ENCODE results near the gene SNX24. TPM values are rescaled to one million over a fixed set of nuclear protein-coding genes. Genes with fewer than 3 reads are reported as not detected.

The SNX24 gene
- total RNA-seq, 1 experiment from 2014 or later, result 10.3 TPM

GRCh38 chr5:122937914-122938313 is 92.5 kb downstream of the SNX24 start:
- no TSS peak for BruUV-seq (replicated peaks)

GRCh38 chr5:122940890-122941289 is 95.5 kb downstream of the SNX24 start:
- Histone ChIP-seq H3K27me3 (ENCODE audit: low read length) (no peaks in the 10 kb centered on the region), H3K36me3 (ENCODE audit: low read depth, low read length) (no peaks in the 10 kb centered on the region), H3K4me3 (ENCODE audit: low read length) (no peak overlapping the region), H2AFZ (ENCODE audit: low read length) (no peak overlapping the region), H3K4me2 (ENCODE audit: low read length) (no peak overlapping the region), H3F3A (ENCODE audit: low read length, unreplicated experiment) (no peaks in the 10 kb centered on the region), H3K9me3 (ENCODE audit: low read length) (no peaks in the 10 kb centered on the region), H3K9ac (ENCODE audit: low read length) (no peak overlapping the region), H3K27ac (ENCODE audit: low read length) (no peak overlapping the region), H4K20me1 (ENCODE audit: low read length) (no peaks in the 10 kb centered on the region), H3K79me2 (ENCODE audit: low read length) (no peaks in the 10 kb centered on the region), H3K4me1 (ENCODE audit: insufficient read depth, low read length) (no peaks in the 10 kb centered on the region), H3K9me2 (replicated peaks; ENCODE audit: low read length) (no peaks in the 10 kb centered on the region)
- ChIA-PET CTCF (no interaction called here), POLR2A (ENCODE audit: unreplicated experiment) (no interaction called here)
- TF ChIP-seq EZH2phosphoT487 (IDR thresholded peaks at IDR 0.05; ENCODE audit: borderline replicate concordance, low read length) (no peak), CTCF (conservative IDR thresholded peaks at IDR 0.05; ENCODE audit: low read depth, low read length) (no peak)
- intact Hi-C loops (cut with micrococcal nuclease), result no loop called here
- BruUV-seq (replicated peaks), result no TSS peak
- no peak for ATAC-seq
- no peak for DNase-seq

More at GRCh38 chr5:122937914-122938313, 92.5 kb downstream of the SNX24 start:
- ChIA-PET POLR2A (ENCODE audit: unreplicated experiment) (no interaction called here), CTCF (no interaction called here)
- Histone ChIP-seq H3K36me3 (ENCODE audit: low read depth, low read length) (no peaks in the 10 kb centered on the region), H2AFZ (ENCODE audit: low read length) (no peak overlapping the region), H3K4me3 (ENCODE audit: low read length) (no peak overlapping the region), H3F3A (ENCODE audit: low read length, unreplicated experiment) (no peaks in the 10 kb centered on the region), H3K9ac (ENCODE audit: low read length) (no peak overlapping the region), H3K4me1 (ENCODE audit: insufficient read depth, low read length) (no peaks in the 10 kb centered on the region), H3K4me2 (ENCODE audit: low read length) (no peak overlapping the region), H3K9me3 (ENCODE audit: low read length) (no peaks in the 10 kb centered on the region), H3K9me2 (replicated peaks; ENCODE audit: low read length) (no peaks in the 10 kb centered on the region), H4K20me1 (ENCODE audit: low read length) (no peaks in the 10 kb centered on the region), H3K27ac (ENCODE audit: low read length) (no peak overlapping the region), H3K27me3 (ENCODE audit: low read length) (no peaks in the 10 kb centered on the region), H3K79me2 (ENCODE audit: low read length) (no peaks in the 10 kb centered on the region)
- no peak for DNase-seq
- intact Hi-C loops (cut with micrococcal nuclease), result no loop called here
- no peak for ATAC-seq
- TF ChIP-seq EZH2phosphoT487 (IDR thresholded peaks at IDR 0.05; ENCODE audit: borderline replicate concordance, low read length) (no peak), CTCF (conservative IDR thresholded peaks at IDR 0.05; ENCODE audit: low read depth, low read length) (no peak), EZH2 (IDR thresholded peaks at IDR 0.05; ENCODE audit: low read length, unreplicated experiment) (no peak)

- Histone ChIP-seq H3K9me3 (ENCODE audit: low read length) (no peaks in the 10 kb centered on the region), H3K4me1 (ENCODE audit: insufficient read depth, low read length) (no peaks in the 10 kb centered on the region), H3K4me2 (ENCODE audit: low read length) (no peak overlapping the region), H3K9me2 (replicated peaks; ENCODE audit: low read length) (no peaks in the 10 kb centered on the region), H3K27me3 (ENCODE audit: low read length) (no peaks in the 10 kb centered on the region), H3K4me3 (ENCODE audit: low read length) (no peak overlapping the region), H4K20me1 (ENCODE audit: low read length) (no peaks in the 10 kb centered on the region), H3K79me2 (ENCODE audit: low read length) (no peaks in the 10 kb centered on the region), H2AFZ (ENCODE audit: low read length) (no peak overlapping the region), H3K27ac (ENCODE audit: low read length) (no peak overlapping the region), H3K36me3 (ENCODE audit: low read depth, low read length) (no peaks in the 10 kb centered on the region), H3F3A (ENCODE audit: low read length, unreplicated experiment) (no peaks in the 10 kb centered on the region), H3K9ac (ENCODE audit: low read length) (no peak overlapping the region)
- CTCF ChIA-PET, result no interaction called here
- DNase-seq (no peak), ATAC-seq (no peak)
- BruUV-seq (replicated peaks), result no TSS peak
- POLR2A ChIA-PET (ENCODE audit: unreplicated experiment), result no interaction called here
- intact Hi-C loops (cut with micrococcal nuclease), result no loop called here
- TF ChIP-seq CTCF (conservative IDR thresholded peaks at IDR 0.05; ENCODE audit: low read depth, low read length) (no peak), EZH2phosphoT487 (IDR thresholded peaks at IDR 0.05; ENCODE audit: borderline replicate concordance, low read length) (no peak), EZH2 (IDR thresholded peaks at IDR 0.05; ENCODE audit: low read length, unreplicated experiment) (no peak)
Observed at GRCh38 chr5:122941737-122942136, 96.3 kb downstream of the SNX24 start.

Measured in PC-3 (cell line).